Measurements from ENCODE around the gene PLEKHN1.

Gene PLEKHN1, protein sequence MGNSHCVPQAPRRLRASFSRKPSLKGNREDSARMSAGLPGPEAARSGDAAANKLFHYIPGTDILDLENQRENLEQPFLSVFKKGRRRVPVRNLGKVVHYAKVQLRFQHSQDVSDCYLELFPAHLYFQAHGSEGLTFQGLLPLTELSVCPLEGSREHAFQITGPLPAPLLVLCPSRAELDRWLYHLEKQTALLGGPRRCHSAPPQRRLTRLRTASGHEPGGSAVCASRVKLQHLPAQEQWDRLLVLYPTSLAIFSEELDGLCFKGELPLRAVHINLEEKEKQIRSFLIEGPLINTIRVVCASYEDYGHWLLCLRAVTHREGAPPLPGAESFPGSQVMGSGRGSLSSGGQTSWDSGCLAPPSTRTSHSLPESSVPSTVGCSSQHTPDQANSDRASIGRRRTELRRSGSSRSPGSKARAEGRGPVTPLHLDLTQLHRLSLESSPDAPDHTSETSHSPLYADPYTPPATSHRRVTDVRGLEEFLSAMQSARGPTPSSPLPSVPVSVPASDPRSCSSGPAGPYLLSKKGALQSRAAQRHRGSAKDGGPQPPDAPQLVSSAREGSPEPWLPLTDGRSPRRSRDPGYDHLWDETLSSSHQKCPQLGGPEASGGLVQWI

DNA sequence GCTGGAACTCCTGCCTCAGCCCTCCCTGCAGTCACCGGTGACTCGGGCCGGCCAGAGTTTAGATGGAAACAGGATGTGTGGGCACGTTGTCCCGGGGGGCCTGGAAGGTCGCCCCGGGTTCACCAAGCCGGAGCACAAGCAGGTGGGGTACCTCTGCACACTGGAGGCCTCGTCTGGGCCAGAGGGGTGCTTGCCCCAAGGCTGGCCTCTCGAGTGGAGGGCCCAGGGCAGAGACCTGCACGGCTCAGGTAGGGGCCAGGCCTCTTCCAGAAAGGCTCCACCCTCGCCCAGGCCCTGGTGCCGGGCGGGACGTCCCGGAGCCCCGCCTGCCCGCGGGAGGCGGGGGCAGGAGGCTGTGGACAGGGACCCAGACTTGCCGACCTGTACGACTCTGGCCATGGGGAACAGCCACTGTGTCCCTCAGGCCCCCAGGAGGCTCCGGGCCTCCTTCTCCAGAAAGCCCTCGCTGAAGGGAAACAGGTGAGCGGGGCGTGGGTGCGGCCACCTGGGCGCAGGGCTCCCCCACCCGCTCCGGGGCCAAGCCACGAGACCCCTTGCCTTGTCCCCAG is at the start of gene PLEKHN1:
PLEKHN1 (plus strand) TSS at position 348 of the 569 bp plus-strand sequence; CDS start at position 398, 50 bp downstream.
- Histone ChIP-seq H3K9me3 (ENCODE audit: control insufficient read depth, insufficient read depth, low read length) (no peaks in the 10 kb centered on the region), H3K27me3 (ENCODE audit: control insufficient read depth, insufficient read depth, low read length) (peaks cover 48% of the 10 kb centered on the region), H3K36me3 (ENCODE audit: control insufficient read depth, insufficient read depth, low read length) (peaks cover 18% of the 10 kb centered on the region), H3K9ac (ENCODE audit: low read depth, low read length) (no peak within 1 kb of the TSS), H3K4me3 (ENCODE audit: low read depth, low read length) (peak within 1 kb of the TSS; percentile 54), H3K4me1 (ENCODE audit: control insufficient read depth, insufficient read depth, low read length) (no peaks in the 10 kb centered on the region)

DNA sequence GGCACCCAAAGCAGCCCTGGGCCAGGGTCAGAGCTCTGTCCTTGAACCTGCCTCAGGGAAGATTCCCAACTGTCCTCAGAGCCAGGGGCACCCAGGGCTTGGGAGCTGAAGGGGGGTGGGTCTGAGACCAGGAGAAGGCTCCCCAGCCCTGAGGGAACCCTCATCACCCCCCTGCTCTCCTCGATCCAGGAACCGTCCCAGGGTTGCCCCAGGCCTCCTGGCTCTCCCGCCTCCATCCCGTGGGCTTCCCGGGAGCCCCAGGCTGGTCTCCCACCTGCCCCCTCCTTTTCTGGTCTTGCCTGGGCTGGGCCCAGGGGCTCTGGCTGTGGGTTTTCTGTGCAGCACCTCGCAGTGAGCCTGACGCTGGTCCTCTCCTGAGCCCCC is 49.2 kb upstream of the PLEKHN1 start:
- Histone ChIP-seq H3K36me3 (ENCODE audit: control insufficient read depth, insufficient read depth, low read length) (no peaks in the 10 kb centered on the region), H3K4me3 (ENCODE audit: low read depth, low read length) (no peak overlapping the region), H3K9ac (ENCODE audit: low read depth, low read length) (no peak overlapping the region)

GRCh38 chr1:917466-918091 is 48.7 kb upstream of the PLEKHN1 start:
- Histone ChIP-seq H3K4me1 (ENCODE audit: control insufficient read depth, insufficient read depth, low read length) (peaks cover 4% of the 10 kb centered on the region), H3K27me3 (ENCODE audit: control insufficient read depth, insufficient read depth, low read length) (peaks cover 89% of the 10 kb centered on the region), H3K36me3 (ENCODE audit: control insufficient read depth, insufficient read depth, low read length) (no peaks in the 10 kb centered on the region), H3K9ac (ENCODE audit: low read depth, low read length) (no peak overlapping the region), H3K4me3 (ENCODE audit: low read depth, low read length) (no peak overlapping the region), H3K9me3 (ENCODE audit: control insufficient read depth, insufficient read depth, low read length) (no peaks in the 10 kb centered on the region)

More for the DNA sequence above, 49.2 kb upstream of the PLEKHN1 start:
- Histone ChIP-seq H3K9me3 (ENCODE audit: control insufficient read depth, insufficient read depth, low read length) (no peaks in the 10 kb centered on the region), H3K4me1 (ENCODE audit: control insufficient read depth, insufficient read depth, low read length) (peaks cover 4% of the 10 kb centered on the region), H3K27me3 (ENCODE audit: control insufficient read depth, insufficient read depth, low read length) (peaks cover 89% of the 10 kb centered on the region)

DNA sequence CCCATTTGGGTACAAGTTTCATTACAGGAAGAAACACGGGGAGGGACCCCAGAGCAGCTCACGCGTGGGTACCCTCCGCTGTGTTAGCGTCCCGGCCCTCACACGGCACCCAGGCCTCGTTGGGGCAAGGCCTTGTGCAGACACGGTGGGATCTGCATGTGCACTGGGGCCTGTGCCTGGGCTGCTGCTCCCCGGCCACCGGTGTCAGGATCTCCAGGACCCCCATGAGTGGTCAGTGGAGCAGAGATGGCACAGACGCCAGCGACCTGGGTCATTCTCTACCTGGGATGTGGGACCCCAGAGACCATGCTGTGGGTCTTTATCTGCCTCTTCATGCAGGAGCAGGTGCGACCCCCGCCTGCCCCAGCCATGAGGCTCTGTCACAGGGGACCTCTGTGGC is 47.9 kb upstream of the PLEKHN1 start:
- H3K9ac ChIP-seq (ENCODE audit: low read depth, low read length) = no peak overlapping the region
- peaks cover 4% of the 10 kb centered on the region for H3K4me1 ChIP-seq (ENCODE audit: control insufficient read depth, insufficient read depth, low read length)
- no peaks in the 10 kb centered on the region for H3K36me3 ChIP-seq (ENCODE audit: control insufficient read depth, insufficient read depth, low read length)
- peaks cover 90% of the 10 kb centered on the region for H3K27me3 ChIP-seq (ENCODE audit: control insufficient read depth, insufficient read depth, low read length)
- no peaks in the 10 kb centered on the region for H3K9me3 ChIP-seq (ENCODE audit: control insufficient read depth, insufficient read depth, low read length)
- no peak overlapping the region for H3K4me3 ChIP-seq (ENCODE audit: low read depth, low read length)

GRCh38 chr1:918843-919242 is 47.4 kb upstream of the PLEKHN1 start:
- no peaks in the 10 kb centered on the region for H3K9me3 ChIP-seq (ENCODE audit: control insufficient read depth, insufficient read depth, low read length)
- no peaks in the 10 kb centered on the region for H3K36me3 ChIP-seq (ENCODE audit: control insufficient read depth, insufficient read depth, low read length)
- H3K9ac ChIP-seq (ENCODE audit: low read depth, low read length) = no peak overlapping the region
- H3K4me3 ChIP-seq (ENCODE audit: low read depth, low read length) = no peak overlapping the region
- peaks cover 4% of the 10 kb centered on the region for H3K4me1 ChIP-seq (ENCODE audit: control insufficient read depth, insufficient read depth, low read length)
- H3K27me3 ChIP-seq (ENCODE audit: control insufficient read depth, insufficient read depth, low read length) = peaks cover 88% of the 10 kb centered on the region

- Histone ChIP-seq H3K9ac (ENCODE audit: low read depth, low read length) (no peak overlapping the region), H3K36me3 (ENCODE audit: control insufficient read depth, insufficient read depth, low read length) (no peaks in the 10 kb centered on the region), H3K9me3 (ENCODE audit: control insufficient read depth, insufficient read depth, low read length) (no peaks in the 10 kb centered on the region), H3K27me3 (ENCODE audit: control insufficient read depth, insufficient read depth, low read length) (peaks cover 84% of the 10 kb centered on the region), H3K4me1 (ENCODE audit: control insufficient read depth, insufficient read depth, low read length) (peaks cover 4% of the 10 kb centered on the region), H3K4me3 (ENCODE audit: low read depth, low read length) (no peak overlapping the region)
These were observed 46.9 kb upstream of the PLEKHN1 start for GRCh38 chr1:919271-919872.

DNA sequence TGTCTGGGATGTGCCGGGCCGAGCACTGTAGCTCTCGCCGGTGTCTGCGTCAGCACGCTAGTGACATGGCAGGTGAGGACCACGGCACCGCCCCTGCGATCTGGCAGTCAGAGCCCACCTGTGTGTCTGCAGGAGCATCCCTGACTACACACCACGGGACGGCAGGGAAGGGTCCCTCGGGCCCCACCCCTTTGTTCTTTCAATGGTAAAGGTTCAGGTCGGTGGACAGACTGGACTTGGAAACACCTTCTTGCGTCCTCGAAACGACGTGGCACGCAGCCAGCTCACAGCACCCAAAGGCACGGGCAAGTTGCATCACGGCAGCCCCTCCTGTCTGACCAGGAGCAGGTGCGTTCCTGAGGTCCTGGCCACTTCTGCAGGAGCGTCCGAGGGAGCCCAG is 46.3 kb upstream of the PLEKHN1 start:
- Histone ChIP-seq H3K9me3 (ENCODE audit: control insufficient read depth, insufficient read depth, low read length) (no peaks in the 10 kb centered on the region), H3K4me1 (ENCODE audit: control insufficient read depth, insufficient read depth, low read length) (peaks cover 4% of the 10 kb centered on the region), H3K27me3 (ENCODE audit: control insufficient read depth, insufficient read depth, low read length) (peaks cover 83% of the 10 kb centered on the region), H3K9ac (ENCODE audit: low read depth, low read length) (no peak overlapping the region), H3K36me3 (ENCODE audit: control insufficient read depth, insufficient read depth, low read length) (no peaks in the 10 kb centered on the region), H3K4me3 (ENCODE audit: low read depth, low read length) (no peak overlapping the region)

GRCh38 chr1:920521-920920 is 45.8 kb upstream of the PLEKHN1 start:
- Histone ChIP-seq H3K36me3 (ENCODE audit: control insufficient read depth, insufficient read depth, low read length) (no peaks in the 10 kb centered on the region), H3K27me3 (ENCODE audit: control insufficient read depth, insufficient read depth, low read length) (peaks cover 79% of the 10 kb centered on the region), H3K4me1 (ENCODE audit: control insufficient read depth, insufficient read depth, low read length) (peaks cover 4% of the 10 kb centered on the region), H3K9me3 (ENCODE audit: control insufficient read depth, insufficient read depth, low read length) (no peaks in the 10 kb centered on the region), H3K4me3 (ENCODE audit: low read depth, low read length) (no peak overlapping the region), H3K9ac (ENCODE audit: low read depth, low read length) (no peak overlapping the region)

- H3K9ac ChIP-seq (ENCODE audit: low read depth, low read length) = no peak overlapping the region
- peaks cover 80% of the 10 kb centered on the region for H3K27me3 ChIP-seq (ENCODE audit: control insufficient read depth, insufficient read depth, low read length)
- H3K4me3 ChIP-seq (ENCODE audit: low read depth, low read length) = no peak overlapping the region
- H3K36me3 ChIP-seq (ENCODE audit: control insufficient read depth, insufficient read depth, low read length) = no peaks in the 10 kb centered on the region
- peaks cover 4% of the 10 kb centered on the region for H3K4me1 ChIP-seq (ENCODE audit: control insufficient read depth, insufficient read depth, low read length)
- no peaks in the 10 kb centered on the region for H3K9me3 ChIP-seq (ENCODE audit: control insufficient read depth, insufficient read depth, low read length)
These were observed 45.1 kb upstream of the PLEKHN1 start for GRCh38 chr1:921011-921837.

- Histone ChIP-seq H3K9me3 (ENCODE audit: control insufficient read depth, insufficient read depth, low read length) (no peaks in the 10 kb centered on the region), H3K27me3 (ENCODE audit: control insufficient read depth, insufficient read depth, low read length) (peaks cover 83% of the 10 kb centered on the region), H3K9ac (ENCODE audit: low read depth, low read length) (no peak within 1 kb of the TSS)
These were observed 42.9 kb upstream of the PLEKHN1 start, which contains the start of gene SAMD11 for GRCh38 chr1:923131-923990. SAMD11 (plus strand) TSS chr1:923923; CDS start chr1:924432, 509 bp downstream.

More at GRCh38 chr1:923131-923990, 42.9 kb upstream of the PLEKHN1 start, which contains the start of gene SAMD11:
- Histone ChIP-seq H3K36me3 (ENCODE audit: control insufficient read depth, insufficient read depth, low read length) (no peaks in the 10 kb centered on the region), H3K4me3 (ENCODE audit: low read depth, low read length) (peak within 1 kb of the TSS; percentile 43), H3K4me1 (ENCODE audit: control insufficient read depth, insufficient read depth, low read length) (peaks cover 4% of the 10 kb centered on the region)
